H9 (cell line): Measurements from ENCODE around the gene TADA1. TPM values are rescaled to one million over a fixed set of nuclear protein-coding genes. Genes with fewer than 3 reads are reported as not detected.

Source experiments
- DNase-seq: peaks from one replicate; pipeline ENCODE4 v3.0.0-alpha.2; 2017
- H2AFZ ChIP-seq: one replicate; pipeline ENCODE4 v1.6.1; 2013; ENCODE audit warnings: mild to moderate bottlenecking, low read length, control low read depth, moderate library complexity
- H2AK5ac ChIP-seq: 2 replicates; pipeline ENCODE4 v1.6.1; 2013; ENCODE audit warnings: low read length, control low read depth, mixed read lengths; ENCODE audit not compliant: insufficient read length
- H2BK120ac ChIP-seq: one replicate; pipeline ENCODE4 v1.6.1; 2013; ENCODE audit warnings: low read depth, mild to moderate bottlenecking, low read length, control low read depth, inconsistent platforms; ENCODE audit not compliant: poor library complexity, severe bottlenecking
- H2BK12ac ChIP-seq: 2 replicates; pipeline ENCODE4 v1.6.1; 2013; ENCODE audit warnings: low read length, control low read depth, mixed read lengths, low read depth; ENCODE audit not compliant: insufficient read length
- H2BK15ac ChIP-seq: 2 replicates; pipeline ENCODE4 v1.6.1; 2013; ENCODE audit warnings: low read depth, low read length, control low read depth
- H2BK20ac ChIP-seq: one replicate; pipeline ENCODE4 v1.6.1; 2013; ENCODE audit warnings: low read depth, mild to moderate bottlenecking, low read length, control low read depth, inconsistent platforms; ENCODE audit not compliant: poor library complexity, severe bottlenecking
- H2BK5ac ChIP-seq: 2 replicates; pipeline ENCODE4 v1.6.1; 2013; ENCODE audit warnings: low read length, control low read depth, mixed read lengths; ENCODE audit not compliant: insufficient read length
- H3K14ac ChIP-seq: 2 replicates; pipeline ENCODE4 v1.6.1; 2013; ENCODE audit warnings: low read length, control low read depth; ENCODE audit not compliant: insufficient read depth
- H3K18ac ChIP-seq: 2 replicates; pipeline ENCODE4 v1.6.1; 2013; ENCODE audit warnings: low read depth, mild to moderate bottlenecking, mixed read lengths, low read length, control low read depth; ENCODE audit not compliant: insufficient read length
- H3K23ac ChIP-seq: 2 replicates; pipeline ENCODE4 v1.6.1; 2013; ENCODE audit warnings: low read length, control low read depth, mixed read lengths, low read depth; ENCODE audit not compliant: insufficient read length
- H3K23me2 ChIP-seq: 2 replicates; pipeline ENCODE4 v1.6.1; 2013; ENCODE audit warnings: low read depth, mild to moderate bottlenecking, mixed read lengths, low read length, control low read depth; ENCODE audit not compliant: insufficient read length, poor library complexity, severe bottlenecking
- H3K27ac ChIP-seq: 2 replicates; pipeline ENCODE4 v1.5.1; 2013; ENCODE audit warnings: low read length, control low read depth, mixed read lengths, low read depth; ENCODE audit not compliant: insufficient read length
- H3K27me3 ChIP-seq: 2 replicates; pipeline ENCODE4 v1.6.1; 2013; ENCODE audit warnings: low read length, control low read depth, inconsistent platforms; ENCODE audit not compliant: insufficient read depth
- H3K4ac ChIP-seq: 2 replicates; pipeline ENCODE4 v1.6.1; 2013; ENCODE audit warnings: low read depth, mild to moderate bottlenecking, control low read depth, inconsistent platforms, low read length, moderate library complexity
- H3K4me1 ChIP-seq: 2 replicates; pipeline ENCODE4 v1.6.1; 2013; ENCODE audit warnings: low read length, control low read depth, inconsistent platforms; ENCODE audit not compliant: insufficient read depth
- H3K4me2 ChIP-seq: 2 replicates; pipeline ENCODE4 v1.6.1; 2013; ENCODE audit warnings: low read length, control low read depth, mixed read lengths; ENCODE audit not compliant: insufficient read length, insufficient read depth
- H3K56ac ChIP-seq: 2 replicates; pipeline ENCODE4 v1.6.1; 2013; ENCODE audit warnings: low read depth, mild to moderate bottlenecking, mixed read lengths, low read length, control low read depth; ENCODE audit not compliant: insufficient read length
- H3K79me1 ChIP-seq: 2 replicates; pipeline ENCODE4 v1.6.1; 2013; ENCODE audit warnings: low read depth, mild to moderate bottlenecking, moderate library complexity, low read length, control low read depth, inconsistent platforms; ENCODE audit not compliant: insufficient read depth, poor library complexity, severe bottlenecking
- H3K79me2 ChIP-seq: 2 replicates; pipeline ENCODE4 v1.6.1; 2013; ENCODE audit warnings: low read length, control low read depth, inconsistent platforms; ENCODE audit not compliant: insufficient read depth
- H3K9ac ChIP-seq: 2 replicates; pipeline ENCODE4 v1.6.1; 2013; ENCODE audit warnings: low read length, control low read depth, mixed read lengths; ENCODE audit not compliant: insufficient read length; ENCODE audit errors: extremely low read depth
- H3K9me3 ChIP-seq: one replicate; pipeline ENCODE4 v1.6.1; 2013; ENCODE audit warnings: low read depth, low read length, inconsistent platforms; ENCODE audit not compliant: control insufficient read depth
- H3T11ph ChIP-seq: one replicate; pipeline ENCODE4 v1.6.1; 2013; ENCODE audit warnings: mild to moderate bottlenecking, low read length, control low read depth, inconsistent platforms
- H4K20me1 ChIP-seq: one replicate; pipeline ENCODE4 v1.6.1; 2013; ENCODE audit not compliant: control insufficient read depth, insufficient read length, insufficient read depth
- H4K5ac ChIP-seq: 2 replicates; pipeline ENCODE4 v1.6.1; 2013; ENCODE audit warnings: low read depth, mild to moderate bottlenecking, mixed read lengths, low read length, control low read depth; ENCODE audit not compliant: insufficient read length
- H4K8ac ChIP-seq: replicated peaks from 2 replicates; pipeline ENCODE4 v1.6.1; 2013; ENCODE audit warnings: low read length, control low read depth, mixed read lengths, low read depth; ENCODE audit not compliant: insufficient read length
- H4K91ac ChIP-seq: 2 replicates; pipeline ENCODE4 v1.6.1; 2013; ENCODE audit warnings: low read depth, mild to moderate bottlenecking, moderate library complexity, mixed read lengths, low read length, control low read depth; ENCODE audit not compliant: insufficient read length
- H3K27ac Mint-ChIP-seq, 3 experiments: 2 replicates in 2 of 3; 3 replicates in 1 of 3; pipeline ENCODE4 v1.8.0; 2020 to 2021; ENCODE audit warnings: mixed read lengths in 3 of 3, mild to moderate bottlenecking in 1 of 3, moderate library complexity in 1 of 3
- H3K27me3 Mint-ChIP-seq: 2 replicates; pipeline ENCODE4 v1.8.0; 2021; ENCODE audit warnings: low read depth, mild to moderate bottlenecking, moderate library complexity, mixed read lengths
- H3K36me3 Mint-ChIP-seq, 3 experiments: 2 replicates in 2 of 3; 3 replicates in 1 of 3; pipeline ENCODE4 v1.8.0; 2020 to 2021; ENCODE audit warnings: low read depth in 3 of 3, mixed read lengths in 3 of 3; ENCODE audit not compliant: insufficient read depth in 1 of 3
- H3K4me1 Mint-ChIP-seq, 2 experiments: 2 replicates each; pipeline ENCODE4 v1.8.0; 2020; ENCODE audit warnings: mixed read lengths in 2 of 2
- H3K4me3 Mint-ChIP-seq, 2 experiments: 2 replicates in 1 of 2; 3 replicates in 1 of 2; pipeline ENCODE4 v1.8.0; 2020 to 2021; ENCODE audit warnings: mild to moderate bottlenecking in 2 of 2, mixed read lengths in 2 of 2, moderate library complexity in 1 of 2
- H3K9me3 Mint-ChIP-seq, 2 experiments: 2 replicates in 1 of 2; 3 replicates in 1 of 2; pipeline ENCODE4 v1.8.0; 2020; ENCODE audit warnings: mild to moderate bottlenecking in 2 of 2, mixed read lengths in 2 of 2, moderate library complexity in 1 of 2
- CTCF ChIP-seq: fragments of 200-600 bp; sonication (generic); conservative IDR thresholded peaks from 3 replicates; pipeline ENCODE4 v1.8.0; 2021; ENCODE audit warnings: antibody characterized with exemption, mild to moderate bottlenecking
- WGBS: extraction: QIAGEN DNeasy Blood & Tissue Kit; methylation state at CpG from one replicate; pipeline ENCODE4 v1.1.7; 2013; ENCODE audit warnings: missing lambda C conversion rate, low lambda C conversion rate, mixed read lengths; ENCODE audit not compliant: insufficient read length; ENCODE audit errors: extremely low coverage; 5-methylcytosine and 5-hydroxymethylcytosine counted together
- total RNA-seq: library from RNA; stranded (reverse); gene quantifications from 2 replicates; pipeline ENCODE4 v1.2.1, GENCODE V29; 2021

TADA1 gene
- total RNA-seq, 1 experiment from 2014 or later = 20.7 TPM

DNA sequence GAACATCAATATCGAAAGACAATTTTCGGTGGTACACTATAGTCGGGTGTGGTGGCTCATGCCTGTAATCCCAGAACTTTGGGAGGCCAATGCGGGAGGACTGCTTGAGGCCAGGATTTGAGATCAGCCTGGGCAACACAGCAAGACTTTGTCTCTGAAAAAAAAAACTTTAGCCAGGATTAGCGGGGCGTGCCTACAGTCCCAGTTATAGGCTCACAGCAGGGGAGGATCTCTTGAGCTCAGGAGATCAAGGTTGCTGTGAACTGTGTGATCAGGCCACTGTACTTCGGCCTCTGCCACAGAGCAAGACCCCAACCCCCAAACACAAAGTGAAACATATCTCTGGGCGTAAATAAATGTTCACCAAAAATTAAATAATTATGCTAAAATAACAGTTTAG lies 1.6 kb downstream of the TADA1 start:
- H3K4me3 Mint-ChIP-seq = peak overlapping the region; percentile 42 to 55; a peak in 4 of 5 replicates
- Histone ChIP-seq H2BK20ac (no peak overlapping the region), H3K56ac (no peak overlapping the region), H4K20me1 (no peaks in the 10 kb centered on the region), H3K79me1 (peaks cover 8% of the 10 kb centered on the region), H2AK5ac (no peak overlapping the region), H3K23ac (no peak overlapping the region), H2BK15ac (no peak overlapping the region), H2BK12ac (no peak overlapping the region), H3K23me2 (peaks cover 7% of the 10 kb centered on the region), H3K4ac (no peak overlapping the region), H4K5ac (no peak overlapping the region), H2BK120ac (no peak overlapping the region), H2BK5ac (no peak overlapping the region), H3K27ac (no peak overlapping the region), H3K9me3 (no peaks in the 10 kb centered on the region), H4K8ac (no peak overlapping the region), H3K79me2 (peaks cover 17% of the 10 kb centered on the region; the same call in 1 of the 2 replicates), H4K91ac (no peak overlapping the region), H3K4me2 (no peak overlapping the region), H3K18ac (no peak overlapping the region), H2AFZ (no peak overlapping the region), H3K9ac (no peak overlapping the region), H3K27me3 (no peaks in the 10 kb centered on the region), H3T11ph (no peak overlapping the region), H3K4me1 (peaks cover 2% of the 10 kb centered on the region; the same call in 1 of the 2 replicates), H3K14ac (no peak overlapping the region)
- TF ChIP-seq CTCF = no peak
- no CpG with 5 or more reads among the region's 8 CpGs for WGBS
- DNase-seq = no peak
- peaks cover 24 to 27% of the 10 kb centered on the region in 2 experiments for H3K4me1 Mint-ChIP-seq
- H3K27ac Mint-ChIP-seq = no peak overlapping the region
- H3K27me3 Mint-ChIP-seq = 0 out of 2 replicates have a peak, but pooled peaks cover 1% of the 10 kb centered on the region
- peaks cover 5 to 10% (median 8%) of the 10 kb centered on the region in 3 experiments; a peak in 5 of 7 replicates for H3K36me3 Mint-ChIP-seq
- H3K9me3 Mint-ChIP-seq = peaks cover 5 to 6% of the 10 kb centered on the region in 2 experiments; a peak in 3 of 5 replicates
